ENCODE data around the gene SMIM33. TPM values are rescaled to one million over a fixed set of nuclear protein-coding genes. Genes with fewer than 3 reads are reported as not detected.
"Not testable (repeated sequence)": the region's sequence is repeated elsewhere in the genome, so short reads cannot be mapped to it uniquely, and the experiment has no call there.

SMIM33 gene
- total and polyA plus RNA-seq, 2 of the 13 experiments (the other 11 are each of a cell fraction or from before 2014, with no cell fraction given) = not detected

DNA sequence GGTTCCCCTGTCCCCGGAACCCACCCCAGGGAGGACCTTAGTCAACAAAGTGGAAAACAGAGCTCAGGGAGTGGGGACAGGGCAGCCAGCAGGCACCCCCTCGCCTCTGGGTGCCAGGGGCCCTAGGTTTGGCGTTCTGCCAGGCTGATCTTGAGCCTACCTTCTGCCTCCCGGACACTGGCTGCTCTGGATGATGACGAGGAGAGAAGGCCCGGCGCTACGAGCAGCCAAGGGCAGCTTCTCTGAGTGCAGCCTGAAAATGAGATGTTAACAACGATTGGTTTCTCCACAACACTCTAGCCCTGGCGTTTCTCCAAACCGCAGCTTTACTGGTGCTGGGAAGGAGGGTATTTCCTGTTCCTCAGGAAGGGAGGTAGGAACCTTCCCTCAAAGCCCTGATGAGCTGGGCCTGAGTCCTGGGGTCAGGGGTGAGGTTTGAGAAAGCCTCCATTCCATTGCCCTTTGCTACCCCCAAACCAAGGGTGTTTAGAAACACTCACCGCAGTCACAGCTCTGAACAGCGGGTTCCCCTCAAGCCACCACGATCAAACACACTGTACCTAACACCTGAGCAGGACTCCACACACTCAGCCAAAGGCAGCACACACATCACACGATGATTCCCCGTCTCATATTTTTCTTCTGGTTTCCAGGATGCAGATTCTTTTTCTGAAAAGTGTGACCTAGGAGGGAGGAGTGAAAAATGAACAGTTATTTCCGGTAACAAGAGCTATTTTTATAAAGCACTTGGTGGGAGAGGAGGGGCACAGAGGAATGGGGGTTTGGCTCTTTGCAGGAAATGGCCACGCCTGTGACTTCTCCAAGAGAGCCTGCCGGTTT lies 11.5 kb downstream of the SMIM33 start, which contains the start of gene STING1 (continued):
- TF ChIP-seq, protein P1, sequence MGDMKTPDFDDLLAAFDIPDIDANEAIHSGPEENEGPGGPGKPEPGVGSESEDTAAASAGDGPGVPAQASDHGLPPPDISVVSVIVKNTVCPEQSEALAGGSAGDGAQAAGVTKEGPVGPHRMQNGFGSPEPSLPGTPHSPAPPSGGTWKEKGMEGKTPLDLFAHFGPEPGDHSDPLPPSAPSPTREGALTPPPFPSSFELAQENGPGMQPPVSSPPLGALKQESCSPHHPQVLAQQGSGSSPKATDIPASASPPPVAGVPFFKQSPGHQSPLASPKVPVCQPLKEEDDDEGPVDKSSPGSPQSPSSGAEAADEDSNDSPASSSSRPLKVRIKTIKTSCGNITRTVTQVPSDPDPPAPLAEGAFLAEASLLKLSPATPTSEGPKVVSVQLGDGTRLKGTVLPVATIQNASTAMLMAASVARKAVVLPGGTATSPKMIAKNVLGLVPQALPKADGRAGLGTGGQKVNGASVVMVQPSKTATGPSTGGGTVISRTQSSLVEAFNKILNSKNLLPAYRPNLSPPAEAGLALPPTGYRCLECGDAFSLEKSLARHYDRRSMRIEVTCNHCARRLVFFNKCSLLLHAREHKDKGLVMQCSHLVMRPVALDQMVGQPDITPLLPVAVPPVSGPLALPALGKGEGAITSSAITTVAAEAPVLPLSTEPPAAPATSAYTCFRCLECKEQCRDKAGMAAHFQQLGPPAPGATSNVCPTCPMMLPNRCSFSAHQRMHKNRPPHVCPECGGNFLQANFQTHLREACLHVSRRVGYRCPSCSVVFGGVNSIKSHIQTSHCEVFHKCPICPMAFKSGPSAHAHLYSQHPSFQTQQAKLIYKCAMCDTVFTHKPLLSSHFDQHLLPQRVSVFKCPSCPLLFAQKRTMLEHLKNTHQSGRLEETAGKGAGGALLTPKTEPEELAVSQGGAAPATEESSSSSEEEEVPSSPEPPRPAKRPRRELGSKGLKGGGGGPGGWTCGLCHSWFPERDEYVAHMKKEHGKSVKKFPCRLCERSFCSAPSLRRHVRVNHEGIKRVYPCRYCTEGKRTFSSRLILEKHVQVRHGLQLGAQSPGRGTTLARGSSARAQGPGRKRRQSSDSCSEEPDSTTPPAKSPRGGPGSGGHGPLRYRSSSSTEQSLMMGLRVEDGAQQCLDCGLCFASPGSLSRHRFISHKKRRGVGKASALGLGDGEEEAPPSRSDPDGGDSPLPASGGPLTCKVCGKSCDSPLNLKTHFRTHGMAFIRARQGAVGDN (CRISPR knock-in tag; IDR thresholded peaks at IDR 0.05) = peak; percentile 60
- TF ChIP-seq GABPA (IDR thresholded peaks at IDR 0.05; ENCODE audit: low read depth, low read length) (no peak), GABPA (CRISPR knock-in tag; IDR thresholded peaks at IDR 0.05; ENCODE audit: low read depth) (peak; percentile 40; the same call in 1 of the 2 replicates), XRCC5 (optimal IDR thresholded peaks at IDR 0.05; ENCODE audit: low read length) (peak; percentile 17)
- TF ChIP-seq, protein P2, sequence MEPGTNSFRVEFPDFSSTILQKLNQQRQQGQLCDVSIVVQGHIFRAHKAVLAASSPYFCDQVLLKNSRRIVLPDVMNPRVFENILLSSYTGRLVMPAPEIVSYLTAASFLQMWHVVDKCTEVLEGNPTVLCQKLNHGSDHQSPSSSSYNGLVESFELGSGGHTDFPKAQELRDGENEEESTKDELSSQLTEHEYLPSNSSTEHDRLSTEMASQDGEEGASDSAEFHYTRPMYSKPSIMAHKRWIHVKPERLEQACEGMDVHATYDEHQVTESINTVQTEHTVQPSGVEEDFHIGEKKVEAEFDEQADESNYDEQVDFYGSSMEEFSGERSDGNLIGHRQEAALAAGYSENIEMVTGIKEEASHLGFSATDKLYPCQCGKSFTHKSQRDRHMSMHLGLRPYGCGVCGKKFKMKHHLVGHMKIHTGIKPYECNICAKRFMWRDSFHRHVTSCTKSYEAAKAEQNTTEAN (CRISPR knock-in tag; conservative IDR thresholded peaks at IDR 0.05) = no peak

DNA sequence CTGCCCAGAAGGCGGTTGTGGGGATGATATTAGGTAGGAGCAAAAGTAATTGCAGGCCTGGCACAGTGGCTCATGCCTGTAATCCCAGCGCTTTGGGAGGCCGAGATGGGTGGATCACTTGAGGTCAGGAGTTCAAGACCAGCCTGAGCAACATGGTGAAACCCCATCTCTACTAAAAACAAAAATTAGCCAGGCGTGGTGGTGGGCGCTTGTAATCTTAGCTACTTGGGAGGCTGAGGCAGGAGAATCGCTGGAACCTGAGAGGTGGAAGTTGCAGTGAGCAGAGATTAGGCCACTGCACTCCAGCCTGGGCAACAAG lies 12.0 kb downstream of the SMIM33 start:
- CTCF ChIA-PET (ENCODE audit: low intra/inter-chr PET ratio, low total read pairs); H3K36me3 ChIP-seq (replicated peaks in 1 of 2; ENCODE audit: control insufficient read depth in 1 of 2, insufficient read depth in 2 of 2, low read length in 2 of 2); BruUV-seq (replicated peaks); H2AFZ ChIP-seq (ENCODE audit: low read length); H3K27ac ChIP-seq (ENCODE audit: extremely low read length, insufficient read depth, low read length); in situ Hi-C loops (cut with HindIII; ENCODE audit: extremely low pct_ligation_motif_present, low pct_unique_long_range_greater_than_20kb); FAIRE-seq; H3K27me3 ChIP-seq (ENCODE audit: control insufficient read depth in 1 of 2, insufficient read depth in 2 of 2, low read length in 2 of 2); intact Hi-C loops (cut with micrococcal nuclease; ENCODE audit: unreplicated experiment); ATAC-seq; H3K9me3 ChIP-seq (ENCODE audit: low read length); DNase-seq (ENCODE audit: low spot score); H3K79me2 ChIP-seq (ENCODE audit: insufficient read depth, low read length); H4K20me1 ChIP-seq (ENCODE audit: insufficient read depth, low read length); H3K9ac ChIP-seq (ENCODE audit: insufficient read depth, low read depth, low read length): not testable (repeated sequence)
- H3K4me2 ChIP-seq (ENCODE audit: low read depth, low read length) = peak overlapping the region; percentile 86
- POLR2A ChIA-PET = interaction anchor here (1.5 to 2.6 kb wide), 3 partner anchors 20 to 78 kb away, joined by 4 to 24 read pairs (median 14); partner anchors contain the start of genes DNAJC18 and UBE2D2
- peak overlapping the region in 2 of 3 experiments; percentile 44 to 60; a peak in 2 of 6 replicates for H3K4me3 ChIP-seq (replicated peaks in 1 of 3; ENCODE audit: insufficient read depth in 1 of 3, low read depth in 2 of 3, low read length in 3 of 3)
- peaks cover 22% of the 10 kb centered on the region for H3K4me1 ChIP-seq (ENCODE audit: insufficient read depth, low read length)
- WGBS (ENCODE audit: low lambda C conversion rate) = 68% methylated on average over 6 of the region's 6 CpGs

Measured in HepG2 (cell line).